IPS-15b (cell line): Measurements from ENCODE around the gene PHF13.

Experiments used
- H3K27me3 ChIP-seq: one replicate; pipeline ENCODE4 v1.6.1; 2013; ENCODE audit warnings: low read length; ENCODE audit not compliant: control insufficient read depth, insufficient read depth
- H3K36me3 ChIP-seq: one replicate; pipeline ENCODE4 v1.6.1; 2013; ENCODE audit warnings: low read length; ENCODE audit not compliant: control insufficient read depth, insufficient read depth
- H3K4me1 ChIP-seq: one replicate; pipeline ENCODE4 v1.6.1; 2013; ENCODE audit warnings: mild to moderate bottlenecking, low read length; ENCODE audit not compliant: control insufficient read depth, insufficient read depth
- H3K4me3 ChIP-seq: one replicate; pipeline ENCODE4 v1.5.1; 2013; ENCODE audit warnings: low read depth, low read length
- H3K9ac ChIP-seq: one replicate; pipeline ENCODE4 v1.6.1; 2013; ENCODE audit warnings: low read depth, mild to moderate bottlenecking, low read length
- H3K9me3 ChIP-seq: one replicate; pipeline ENCODE4 v1.6.1; 2013; ENCODE audit warnings: mild to moderate bottlenecking, low read length; ENCODE audit not compliant: control insufficient read depth, insufficient read depth

PHF13 gene

DNA sequence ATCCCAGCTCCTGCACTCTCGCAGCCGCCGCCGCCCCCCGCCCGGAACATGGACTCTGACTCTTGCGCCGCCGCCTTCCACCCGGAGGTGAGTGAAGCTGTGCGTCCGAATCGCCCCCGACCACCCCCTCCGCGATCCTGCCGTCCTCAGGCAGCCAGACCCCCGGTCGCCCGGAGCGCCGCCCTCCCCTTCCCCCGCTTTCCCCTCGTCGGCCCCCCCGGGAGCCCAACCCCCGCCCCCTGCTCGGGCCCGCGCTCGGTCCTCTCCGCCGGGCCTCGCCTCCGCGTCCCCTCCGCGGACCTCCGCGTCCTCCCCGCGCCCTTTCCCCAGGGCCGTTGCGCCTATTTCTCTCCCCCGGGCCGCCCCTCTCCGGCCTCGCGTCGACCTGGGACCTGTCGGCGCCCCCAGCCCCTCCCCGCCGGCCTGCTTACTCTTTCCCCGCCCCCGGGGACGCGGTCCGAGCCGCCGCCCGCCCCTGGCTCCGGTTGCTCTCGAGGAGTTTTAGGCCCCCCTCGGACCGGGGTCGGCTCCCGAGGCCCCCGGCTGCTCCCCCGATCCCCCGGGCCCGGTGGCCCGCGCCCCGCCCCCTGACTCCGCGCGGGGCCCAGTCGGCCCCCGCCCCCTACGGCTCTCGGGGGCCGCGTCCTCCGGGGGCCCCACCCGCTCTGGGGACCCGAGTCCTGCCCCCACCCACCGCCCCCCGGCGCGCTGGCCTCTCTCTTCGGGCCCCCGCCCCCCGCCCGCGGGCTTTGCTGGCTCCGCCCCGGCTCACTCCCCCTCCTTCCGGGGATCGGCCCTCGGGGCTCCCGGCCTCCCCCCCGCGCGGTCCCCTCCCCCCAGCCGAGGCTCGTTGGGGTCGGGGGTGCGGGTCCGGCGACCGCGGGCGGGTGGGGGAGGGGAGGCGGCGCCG is 743 bp downstream of the PHF13 start:
- Histone ChIP-seq H3K36me3 (peaks cover 8% of the 10 kb centered on the region), H3K9me3 (no peaks in the 10 kb centered on the region), H3K9ac (no peak overlapping the region), H3K4me1 (no peaks in the 10 kb centered on the region), H3K27me3 (no peaks in the 10 kb centered on the region), H3K4me3 (peak overlapping the region; percentile 64)

DNA sequence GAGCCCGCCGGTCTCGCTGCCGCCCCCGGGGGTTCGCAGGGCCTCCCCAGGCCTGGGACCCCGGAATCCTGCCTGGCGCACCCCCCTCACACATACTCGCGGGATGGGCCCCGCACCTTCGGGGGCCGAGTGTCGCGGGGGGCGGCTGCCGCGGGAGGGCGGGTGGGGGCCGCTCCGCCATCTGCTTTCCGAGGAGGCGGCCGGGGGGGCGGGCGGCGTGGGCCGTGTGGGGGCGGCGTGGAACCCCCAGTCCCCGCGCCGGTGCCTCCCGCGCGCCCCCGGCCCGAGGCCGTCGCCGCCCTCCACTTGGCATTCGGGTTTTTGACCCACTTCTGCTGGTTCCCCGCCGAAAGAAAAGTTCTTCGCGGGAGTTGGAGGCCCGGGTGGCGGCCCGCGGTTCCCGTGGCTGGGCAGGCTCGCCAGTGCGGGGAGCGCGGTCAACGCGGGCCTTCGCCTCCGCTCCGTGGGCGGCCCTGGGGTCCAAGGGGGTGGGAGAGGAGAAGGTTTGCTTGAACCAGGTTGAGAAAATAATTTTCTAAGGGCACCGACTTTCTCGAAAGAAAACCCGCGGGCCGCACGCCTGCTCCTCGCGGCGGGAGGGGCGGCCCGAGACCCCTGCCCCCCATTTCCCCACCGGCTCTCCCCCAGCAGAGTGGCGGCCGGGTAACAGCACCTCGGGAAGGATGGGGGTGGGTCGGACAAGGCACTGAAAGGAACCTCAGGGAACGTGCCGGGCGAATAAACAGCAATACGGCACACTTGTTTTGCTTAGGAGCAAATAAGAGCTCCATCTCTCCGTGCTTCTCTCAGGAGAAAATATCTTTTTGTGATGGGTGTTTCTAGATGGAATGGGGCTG is 1.6 kb downstream of the PHF13 start:
- peak overlapping the region; percentile 54 for H3K9ac ChIP-seq

DNA sequence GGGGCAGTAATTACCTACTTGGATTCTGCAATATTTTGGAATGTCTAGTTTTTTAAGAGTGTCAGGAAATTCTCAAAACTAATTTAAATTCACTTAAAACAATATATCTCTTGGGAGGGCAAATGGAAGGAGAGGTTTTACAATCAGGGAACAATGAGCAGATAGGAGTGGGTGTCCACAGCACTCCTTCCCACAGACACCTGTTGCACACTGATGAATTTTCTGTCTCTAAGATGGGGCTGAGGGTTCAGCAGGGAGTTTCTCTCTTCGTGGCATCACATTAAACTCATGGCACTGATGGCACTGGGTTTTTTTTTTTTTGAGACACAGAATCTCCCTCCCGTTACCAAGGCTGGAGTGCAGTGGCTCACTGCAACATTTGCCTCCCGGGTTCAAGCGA is 5.5 kb downstream of the PHF13 start:
- Histone ChIP-seq H3K4me1 (no peaks in the 10 kb centered on the region), H3K9me3 (no peaks in the 10 kb centered on the region), H3K36me3 (peaks cover 40% of the 10 kb centered on the region), H3K27me3 (no peaks in the 10 kb centered on the region), H3K9ac (no peak overlapping the region), H3K4me3 (no peak overlapping the region)

More for the DNA sequence above, 1.6 kb downstream of the PHF13 start:
- Histone ChIP-seq H3K27me3 (no peaks in the 10 kb centered on the region), H3K4me1 (no peaks in the 10 kb centered on the region), H3K9me3 (no peaks in the 10 kb centered on the region), H3K36me3 (peaks cover 14% of the 10 kb centered on the region), H3K4me3 (peak overlapping the region; percentile 58)

DNA sequence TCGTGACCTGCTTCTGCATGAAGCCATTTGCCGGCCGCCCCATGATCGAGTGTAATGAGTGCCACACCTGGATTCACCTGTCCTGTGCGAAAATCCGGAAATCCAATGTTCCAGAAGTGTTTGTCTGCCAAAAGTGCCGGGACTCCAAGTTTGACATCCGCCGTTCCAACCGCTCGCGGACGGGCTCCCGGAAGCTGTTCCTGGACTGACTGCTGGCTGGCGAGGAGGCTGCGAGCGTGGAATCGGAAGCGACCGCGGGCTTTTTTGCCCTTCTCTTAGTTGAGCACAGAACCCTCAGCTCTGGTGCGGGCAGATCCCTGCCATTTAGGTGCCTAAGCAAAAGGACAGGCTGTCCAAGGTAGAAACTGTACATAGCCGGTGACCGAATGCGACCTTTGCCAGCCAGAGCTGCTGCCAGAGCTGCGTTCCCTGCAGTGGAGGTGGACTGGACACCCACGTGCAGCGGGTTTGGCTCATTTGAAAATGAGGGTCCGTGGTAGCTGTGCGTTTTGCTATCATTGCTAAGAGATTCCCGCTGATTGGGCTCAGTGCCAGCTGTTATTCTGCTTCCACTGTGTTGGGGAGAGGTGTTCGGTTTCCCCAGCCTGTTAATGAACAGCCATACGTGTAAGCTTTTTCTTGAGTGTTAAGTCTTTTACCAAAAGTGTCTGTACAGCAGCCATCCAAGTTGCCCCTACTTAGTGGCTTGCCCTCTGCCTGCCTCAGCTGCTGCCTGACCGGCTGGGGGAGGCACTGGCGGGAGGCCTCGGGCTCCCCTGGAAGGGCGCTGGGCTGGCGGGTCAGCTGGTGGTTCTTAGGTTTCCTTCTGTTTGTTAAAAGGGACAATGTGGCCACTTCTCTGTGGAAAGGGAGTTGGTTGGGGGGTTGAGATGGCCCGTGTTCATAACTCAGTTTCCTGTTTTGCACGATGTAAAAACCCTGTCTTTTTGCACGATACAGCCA is 8.2 kb downstream of the PHF13 start:
- no peaks in the 10 kb centered on the region for H3K4me1 ChIP-seq
- no peaks in the 10 kb centered on the region for H3K9me3 ChIP-seq
- peaks cover 40% of the 10 kb centered on the region for H3K36me3 ChIP-seq
- no peak overlapping the region for H3K4me3 ChIP-seq
- H3K9ac ChIP-seq: no peak overlapping the region
- H3K27me3 ChIP-seq: no peaks in the 10 kb centered on the region

DNA sequence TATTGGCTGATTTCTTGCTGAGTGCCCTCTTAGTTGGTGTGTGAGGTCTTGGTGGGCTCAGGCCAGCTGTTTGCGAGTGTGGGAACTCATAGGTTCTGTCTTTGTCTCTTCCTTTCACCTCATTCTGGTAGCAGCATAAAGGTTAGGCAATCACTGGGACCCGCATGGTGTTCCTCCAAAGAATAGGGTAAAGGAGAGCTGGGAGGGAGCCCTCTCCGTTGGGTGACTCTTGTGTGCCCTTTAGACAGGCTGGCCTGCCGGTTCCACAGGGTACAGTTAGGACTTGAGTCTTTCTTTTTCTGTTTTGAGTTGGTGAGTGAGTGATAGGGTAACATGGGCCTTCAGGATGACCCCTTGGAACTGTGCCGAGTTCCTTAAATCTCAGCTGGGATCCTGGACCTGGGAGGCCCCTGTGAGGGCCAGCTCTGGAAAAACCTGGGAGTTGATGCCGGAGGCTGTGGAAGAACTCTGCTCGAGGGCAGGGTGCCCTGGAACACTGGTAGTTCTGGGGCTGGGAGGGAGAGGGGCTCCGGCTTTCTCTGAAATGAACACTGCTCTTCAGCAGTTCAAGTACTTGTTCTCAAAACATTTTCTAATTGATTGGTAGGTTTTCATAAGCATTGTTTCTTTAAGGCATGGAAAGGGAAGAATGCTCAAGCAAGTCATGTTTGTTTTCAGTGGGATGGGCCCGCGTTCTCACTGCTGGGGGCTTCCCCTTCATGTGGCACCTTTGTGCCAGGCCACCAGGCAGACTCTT is 9.0 kb downstream of the PHF13 start:
- Histone ChIP-seq H3K9ac (no peak overlapping the region), H3K4me3 (no peak overlapping the region), H3K27me3 (no peaks in the 10 kb centered on the region), H3K36me3 (peaks cover 44% of the 10 kb centered on the region), H3K9me3 (no peaks in the 10 kb centered on the region), H3K4me1 (no peaks in the 10 kb centered on the region)

DNA sequence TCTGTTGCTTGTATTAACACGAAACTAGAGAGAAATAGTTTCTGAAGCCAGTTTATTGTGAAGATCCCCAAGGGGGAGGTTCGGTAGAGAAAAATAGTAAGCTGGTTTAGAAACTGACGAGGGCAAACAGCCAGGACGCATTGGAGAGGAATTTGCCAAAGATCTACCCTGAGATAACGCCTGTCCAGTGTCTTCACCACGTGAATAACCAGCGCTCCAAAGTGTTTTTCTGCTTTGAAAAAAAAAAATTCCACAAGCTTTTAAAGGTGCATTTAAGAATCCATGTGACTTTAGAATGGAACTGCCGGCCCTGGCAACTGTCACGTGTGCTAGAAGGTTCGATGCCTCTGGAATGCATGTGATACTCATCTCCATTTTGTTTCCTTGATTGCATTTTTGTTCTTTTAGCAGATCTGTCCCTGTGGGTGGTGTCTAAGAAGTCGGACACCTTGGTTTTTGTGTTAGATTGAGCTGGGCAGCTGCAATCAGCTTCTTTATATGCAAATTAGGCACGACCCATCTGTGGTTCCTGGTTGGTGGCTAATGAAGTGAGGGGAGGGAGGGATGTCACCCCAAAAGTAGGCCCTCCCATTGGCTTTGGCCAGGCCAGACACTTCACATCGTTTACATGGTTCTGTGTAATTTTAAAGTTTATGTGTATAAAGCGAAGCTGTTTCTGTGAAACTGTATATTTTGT is 9.9 kb downstream of the PHF13 start:
- H3K27me3 ChIP-seq: no peaks in the 10 kb centered on the region
- no peak overlapping the region for H3K9ac ChIP-seq
- H3K4me3 ChIP-seq: no peak overlapping the region
- peaks cover 46% of the 10 kb centered on the region for H3K36me3 ChIP-seq
- H3K4me1 ChIP-seq: no peaks in the 10 kb centered on the region
- H3K9me3 ChIP-seq: no peaks in the 10 kb centered on the region

DNA sequence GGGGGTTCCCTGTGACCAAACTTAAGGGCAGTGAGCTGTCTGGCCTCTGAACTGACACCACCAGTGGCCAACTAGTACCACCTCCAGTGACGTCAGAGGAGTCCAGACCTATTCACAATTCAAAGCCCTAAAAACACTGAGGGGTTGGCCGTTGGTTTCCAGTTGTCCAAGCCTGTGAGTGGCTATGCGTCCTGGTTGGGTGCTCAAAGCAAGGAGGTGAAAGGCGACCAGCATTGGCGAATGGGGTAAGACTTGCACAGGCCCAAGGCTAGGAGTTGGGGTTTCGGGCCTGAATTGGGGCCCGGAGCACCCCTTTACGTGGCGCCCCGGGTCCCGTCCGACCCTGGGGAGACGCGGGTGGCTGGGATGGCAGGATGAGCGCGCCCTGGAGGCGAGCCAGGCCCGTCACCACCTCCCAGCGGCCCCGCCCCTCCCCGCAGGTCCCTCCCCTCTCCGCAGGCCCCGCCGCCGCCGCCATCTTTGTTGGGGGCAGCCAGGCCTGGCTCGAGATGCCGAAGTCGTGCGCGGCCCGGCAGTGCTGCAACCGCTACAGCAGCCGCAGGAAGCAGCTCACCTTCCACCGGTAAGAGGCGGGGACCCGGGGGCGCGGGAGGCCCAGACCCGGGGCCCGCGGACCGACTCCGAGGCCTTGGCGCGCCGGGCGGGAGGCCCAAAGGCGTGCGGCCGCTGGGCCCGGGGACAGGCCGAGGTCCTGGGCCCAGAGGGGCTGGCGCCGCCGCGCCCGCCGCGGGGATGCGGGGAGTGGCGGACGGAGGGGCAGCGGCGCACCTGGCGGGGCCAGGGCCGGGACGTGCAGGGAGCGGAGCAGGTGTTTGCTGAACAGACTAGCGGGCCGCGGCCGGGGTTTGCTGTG is 11.4 kb downstream of the PHF13 start, which contains the start of gene THAP3:
Gene THAP3 (plus strand): TSS at position 159 of the 874 bp plus-strand sequence. CDS start 351 bp downstream, at position 510.
- Histone ChIP-seq H3K36me3 (peaks cover 50% of the 10 kb centered on the region), H3K4me1 (no peaks in the 10 kb centered on the region)

DNA sequence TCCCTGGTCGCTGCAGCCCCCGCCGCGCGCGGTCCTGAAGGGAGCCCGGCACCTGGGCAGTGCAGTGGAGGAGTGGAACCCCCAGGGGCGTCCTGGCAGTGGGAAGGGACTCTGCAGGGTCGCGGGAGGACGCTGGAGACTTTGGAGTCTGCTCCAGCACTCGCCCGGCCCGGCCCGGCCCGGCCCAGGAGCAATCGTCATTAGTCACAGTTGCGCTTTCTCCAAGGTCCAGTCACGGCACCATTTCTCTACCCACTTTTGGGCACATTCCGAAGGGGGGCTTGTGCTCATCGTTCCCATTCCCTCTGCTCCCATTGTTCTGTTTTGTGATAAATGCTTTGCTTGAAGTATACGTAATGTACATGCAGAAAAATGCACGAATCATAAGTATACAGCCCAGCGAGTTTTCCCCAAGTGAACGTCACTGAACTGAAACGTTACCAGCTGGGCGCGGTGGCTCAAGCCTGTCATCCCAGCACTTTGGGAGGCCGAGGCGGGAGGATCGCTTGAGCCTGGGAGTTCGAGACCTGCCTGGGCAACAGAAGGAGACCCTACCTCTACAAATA is 12.1 kb downstream of the PHF13 start:
- H3K4me3 ChIP-seq: peak overlapping the region; percentile 75
- H3K36me3 ChIP-seq: peaks cover 44% of the 10 kb centered on the region
- H3K27me3 ChIP-seq: no peaks in the 10 kb centered on the region
- peak overlapping the region; percentile 8 for H3K9ac ChIP-seq
- no peaks in the 10 kb centered on the region for H3K9me3 ChIP-seq
- no peaks in the 10 kb centered on the region for H3K4me1 ChIP-seq

More for the DNA sequence above, 11.4 kb downstream of the PHF13 start, which contains the start of gene THAP3:
- peak within 1 kb of the TSS; percentile 77 for H3K4me3 ChIP-seq
- H3K9me3 ChIP-seq: no peaks in the 10 kb centered on the region
- no peaks in the 10 kb centered on the region for H3K27me3 ChIP-seq
- H3K9ac ChIP-seq: peak within 1 kb of the TSS; percentile 60

DNA sequence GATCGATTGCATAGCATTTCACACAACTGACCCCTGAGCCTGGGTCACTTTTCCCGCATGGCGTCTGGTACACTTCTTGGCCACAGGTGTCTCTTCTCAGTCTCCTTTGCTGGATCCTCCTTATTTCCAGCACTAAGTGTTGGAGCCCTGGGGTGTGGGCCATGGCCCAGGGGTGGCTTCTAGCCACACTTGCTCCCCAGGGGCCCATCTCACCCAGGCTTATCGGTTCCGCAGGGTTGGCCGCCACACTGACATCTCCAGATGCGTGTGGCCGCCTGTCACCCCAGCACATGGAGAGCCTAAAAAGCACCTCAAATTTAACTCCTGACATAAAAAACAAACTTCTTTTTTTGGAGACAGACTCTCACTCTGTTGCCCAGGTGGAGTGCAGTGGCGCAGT is 13.5 kb downstream of the PHF13 start:
- Histone ChIP-seq H3K27me3 (no peaks in the 10 kb centered on the region), H3K4me1 (no peaks in the 10 kb centered on the region), H3K36me3 (peaks cover 33% of the 10 kb centered on the region), H3K9ac (no peak overlapping the region), H3K4me3 (no peak overlapping the region), H3K9me3 (no peaks in the 10 kb centered on the region)
